ENCODE measurements around the gene MPP2. TPM values are rescaled to one million over a fixed set of nuclear protein-coding genes. Genes with fewer than 3 reads are reported as not detected.

MPP2 gene, protein sequence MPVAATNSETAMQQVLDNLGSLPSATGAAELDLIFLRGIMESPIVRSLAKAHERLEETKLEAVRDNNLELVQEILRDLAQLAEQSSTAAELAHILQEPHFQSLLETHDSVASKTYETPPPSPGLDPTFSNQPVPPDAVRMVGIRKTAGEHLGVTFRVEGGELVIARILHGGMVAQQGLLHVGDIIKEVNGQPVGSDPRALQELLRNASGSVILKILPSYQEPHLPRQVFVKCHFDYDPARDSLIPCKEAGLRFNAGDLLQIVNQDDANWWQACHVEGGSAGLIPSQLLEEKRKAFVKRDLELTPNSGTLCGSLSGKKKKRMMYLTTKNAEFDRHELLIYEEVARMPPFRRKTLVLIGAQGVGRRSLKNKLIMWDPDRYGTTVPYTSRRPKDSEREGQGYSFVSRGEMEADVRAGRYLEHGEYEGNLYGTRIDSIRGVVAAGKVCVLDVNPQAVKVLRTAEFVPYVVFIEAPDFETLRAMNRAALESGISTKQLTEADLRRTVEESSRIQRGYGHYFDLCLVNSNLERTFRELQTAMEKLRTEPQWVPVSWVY
- total RNA-seq, result 3.6 and 5.8 TPM in 2 replicates

DNA sequence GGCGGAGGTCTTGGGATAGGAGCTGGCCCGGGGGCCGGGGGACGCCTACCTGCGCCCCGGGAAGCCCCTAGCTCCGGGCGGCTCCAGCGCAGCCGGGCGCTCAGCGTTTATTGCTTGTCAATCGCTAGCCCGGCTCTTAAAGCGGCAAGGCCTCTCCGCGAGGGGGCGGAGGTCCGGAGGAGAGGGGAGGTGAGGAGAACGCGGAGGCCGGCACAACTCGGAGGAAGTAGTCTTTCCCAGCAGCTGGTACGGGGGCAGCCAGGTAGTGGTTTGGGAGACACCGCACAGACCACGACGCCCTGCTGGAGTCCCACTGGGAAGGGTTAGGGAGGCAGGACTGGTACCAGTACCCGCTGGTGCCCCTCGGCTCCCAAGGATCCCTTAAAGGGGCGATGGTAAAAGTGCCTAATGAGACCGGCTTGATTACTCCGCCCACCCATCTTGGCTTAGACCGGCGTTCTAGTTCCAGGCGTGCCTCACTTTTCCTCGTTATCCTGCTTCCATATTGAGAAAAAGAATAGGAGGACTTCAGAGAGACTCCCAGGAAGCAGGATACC lies at the start of gene MPP2:
Gene MPP2 (minus strand): TSS at position 112 of the 557 bp plus-strand sequence. CDS start 3,076 bp downstream, outside the sequence.

DNA sequence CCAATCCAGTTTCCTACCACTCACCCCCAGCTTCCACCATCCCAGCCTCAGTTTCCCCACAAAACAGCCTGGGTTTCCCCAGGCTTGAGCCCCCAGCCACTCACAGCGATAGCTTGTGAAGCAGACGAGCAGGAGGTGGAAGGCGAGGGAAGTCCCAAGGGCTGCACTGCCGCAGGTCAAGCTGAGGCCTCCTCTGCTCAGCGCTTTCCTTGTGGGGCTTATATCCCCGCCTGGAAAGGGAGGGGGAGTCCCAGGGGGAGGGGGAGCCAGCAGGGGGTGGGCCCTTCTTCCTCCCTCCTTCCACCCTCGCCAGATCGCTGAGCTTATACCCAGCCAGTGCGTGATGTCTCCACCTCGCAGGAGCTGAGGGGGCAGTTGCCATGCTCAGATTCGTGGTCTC lies 46.4 kb upstream of the MPP2 start, which contains the start of gene PYY:
Gene PYY (minus strand): TSS at position 195 of the 400 bp plus-strand sequence. CDS start 457 bp downstream, outside the sequence.

DNA sequence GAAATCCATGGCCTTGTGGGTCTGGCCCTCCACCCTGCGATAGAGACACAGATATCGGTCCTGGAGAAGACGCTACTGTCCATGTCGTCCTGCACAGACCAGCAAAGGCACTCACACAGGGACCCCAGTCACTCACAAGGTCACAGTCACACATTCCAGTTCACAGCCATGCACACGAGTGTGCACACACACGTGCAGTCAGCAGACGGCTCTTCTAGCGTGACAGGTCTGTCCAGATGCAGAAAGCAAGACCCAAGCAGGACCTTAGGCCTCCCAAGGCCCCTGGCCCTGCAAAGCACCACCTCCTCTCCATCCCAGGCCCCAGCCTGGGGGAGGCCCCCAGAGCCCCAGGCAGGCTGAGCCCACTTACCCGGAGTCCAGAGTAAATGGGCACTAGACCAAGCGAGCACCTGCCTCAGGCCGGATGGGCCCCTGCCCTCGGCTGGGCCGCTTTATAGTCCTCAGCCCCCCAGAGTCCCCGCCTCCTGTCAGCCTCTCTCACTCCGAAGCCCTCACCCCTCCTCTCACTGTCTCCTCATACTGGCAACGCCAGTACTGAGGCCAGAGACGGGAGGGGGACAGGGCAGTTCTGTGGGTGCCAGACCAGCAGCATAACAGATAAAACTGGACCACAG lies 34.8 kb upstream of the MPP2 start, which contains the start of gene PPY:
Gene PPY (minus strand): TSS at position 426 of the 635 bp plus-strand sequence. CDS start 822 bp downstream, outside the sequence.

DNA sequence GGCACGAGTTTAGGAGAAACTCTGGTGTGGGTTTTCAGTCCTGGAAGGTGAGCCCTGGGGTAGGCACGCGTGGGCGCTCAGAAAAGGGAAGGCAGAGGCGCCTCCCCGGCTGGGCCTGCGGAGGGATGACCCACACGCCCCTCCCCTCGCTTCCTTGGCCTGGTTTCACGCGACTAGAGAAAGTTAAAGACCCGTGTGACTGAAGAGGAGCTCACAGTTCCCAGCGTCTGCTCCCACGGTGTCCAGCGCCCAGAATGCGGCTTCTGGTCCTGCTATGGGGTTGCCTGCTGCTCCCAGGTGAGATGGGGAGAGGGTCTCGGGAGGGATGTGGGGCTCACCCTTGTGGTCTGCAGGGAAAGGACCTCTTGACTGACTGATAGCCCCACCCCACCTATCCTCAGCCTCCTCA lies 60.4 kb downstream of the MPP2 start, which contains the start of gene CD300LG:
Gene CD300LG (plus strand): TSS at position 214 of the 409 bp plus-strand sequence. CDS start 41 bp downstream, at position 255.

DNA sequence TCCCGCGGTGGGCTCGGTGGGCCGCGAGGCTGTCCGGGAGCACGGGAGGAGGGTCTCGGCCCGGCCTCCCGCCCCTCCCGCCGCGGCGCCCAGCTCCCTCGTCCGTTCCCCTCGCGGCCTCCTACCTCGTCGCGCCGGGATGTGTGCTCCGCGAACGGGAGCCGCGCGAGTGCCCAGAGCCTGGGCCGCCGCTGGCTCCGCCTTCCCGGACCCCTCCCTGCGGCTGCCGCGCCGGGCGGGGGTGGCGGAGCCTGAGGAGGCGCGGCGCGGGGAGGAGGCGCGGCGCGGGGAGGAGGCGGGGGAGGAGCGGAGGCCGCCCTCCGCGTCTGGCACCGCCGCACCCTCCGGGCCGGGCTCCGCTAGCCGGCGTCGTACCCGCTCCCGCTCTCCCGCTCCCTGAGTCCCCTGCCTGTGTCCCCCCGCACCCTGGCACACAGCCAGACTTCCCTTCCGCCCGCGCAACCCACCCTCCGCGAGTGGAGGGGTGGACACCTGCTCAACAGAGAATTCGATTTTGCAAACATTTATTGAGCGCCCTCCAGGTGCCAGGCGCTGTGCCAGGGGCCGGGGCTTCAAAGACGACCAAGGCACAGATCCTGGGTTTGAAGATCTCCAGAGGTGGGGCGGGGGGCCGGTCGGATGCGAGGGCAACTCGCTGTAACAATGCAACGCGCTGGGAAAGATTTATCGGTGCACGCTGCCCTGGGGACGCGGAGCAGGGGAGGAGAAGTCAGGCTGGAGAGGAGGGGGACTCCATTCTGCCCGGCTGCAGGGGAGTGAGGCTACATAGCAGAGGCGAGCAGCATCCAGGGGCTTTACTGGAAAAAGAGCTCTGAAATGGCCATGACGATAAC lies 74.1 kb downstream of the MPP2 start, which contains the start of gene MPP3:
Gene MPP3 (minus strand): TSS at position 171 of the 854 bp plus-strand sequence. CDS start 1,240 bp downstream, outside the sequence.

Other genes with a start within 250 kb of the MPP2 start
- 0.16 TPM in 1 of 2 replicates, not detected in the other for gene MEOX1, start 245.6 kb downstream of the MPP2 start, total RNA-seq
- 0.09 TPM in 1 of 2 replicates, not detected in the other for gene SOST, start 148.7 kb downstream of the MPP2 start, total RNA-seq
- 29.8 and 37.2 TPM in 2 replicates for gene DUSP3, start 128.6 kb downstream of the MPP2 start, total RNA-seq
- not detected in 2 replicates for gene CFAP97D1, start 127.1 kb downstream of the MPP2 start, total RNA-seq
- 6.3 and 8.5 TPM in 2 replicates for gene MPP3, start 74.4 kb downstream of the MPP2 start, total RNA-seq
- gene CD300LG, start 60.4 kb downstream of the MPP2 start, total RNA-seq, result not detected in 2 replicates
- gene PPY, start 34.9 kb upstream of the MPP2 start, total RNA-seq, result not detected in 2 replicates
- gene PYY, start 46.4 kb upstream of the MPP2 start, total RNA-seq, result 0.16 TPM in 1 of 2 replicates, not detected in the other
- gene NAGS, start 97.1 kb upstream of the MPP2 start, total RNA-seq, result 2.2 and 3.5 TPM in 2 replicates
- 113 and 138 TPM in 2 replicates for gene TMEM101, start 107.4 kb upstream of the MPP2 start, total RNA-seq
- 13.7 and 17.0 TPM in 2 replicates for gene LSM12, start 159.1 kb upstream of the MPP2 start, total RNA-seq
- 17.7 and 29.9 TPM in 2 replicates for gene G6PC3, start 163.2 kb upstream of the MPP2 start, total RNA-seq
- gene HDAC5, start 216.1 kb upstream of the MPP2 start, total RNA-seq, result 44.6 and 69.4 TPM in 2 replicates
- gene HROB, start 234.4 kb upstream of the MPP2 start, total RNA-seq, result 0.43 and 0.63 TPM in 2 replicates

Data from bronchial smooth muscle cell (primary cell).